SK-N-SH treated with all-trans-retinoic acid at 6 μM for 48 hours (cell line): Measurements from ENCODE around the gene CDK1.

ENCODE experiments used
- ATAC-seq: fragments of 200-7000 bp; cut with Tn5 transposase; 3 replicates; pipeline ENCODE4 v1.9.1; 2020; ENCODE audit warnings: mild to moderate bottlenecking, moderate library complexity
- ARNTL ChIP-seq: fragments of 450-650 bp; formaldehyde crosslinking; IDR thresholded peaks from 2 replicates; pipeline ENCODE4 v1.5.0; 2020; ENCODE audit warnings: low read depth, mild to moderate bottlenecking, moderate library complexity, borderline replicate concordance
- BACH2 ChIP-seq: fragments of 250-450 bp; sonication (Bioruptor Pico); IDR thresholded peaks from 2 replicates; pipeline ENCODE4 v1.9.0; 2021; ENCODE audit warnings: mild to moderate bottlenecking, borderline replicate concordance
- CREB5 ChIP-seq: fragments of 250-450 bp; sonication (Bioruptor Pico); IDR thresholded peaks from 2 replicates; pipeline ENCODE4 v1.5.1; 2020; ENCODE audit warnings: low read depth, mild to moderate bottlenecking, moderate library complexity
- CSDC2 ChIP-seq: fragments of 250-450 bp; sonication (Bioruptor Pico); IDR thresholded peaks from 2 replicates; pipeline ENCODE4 v1.5.0; 2020; ENCODE audit warnings: mild to moderate bottlenecking, moderate library complexity
- ISL1 ChIP-seq: fragments of 250-450 bp; sonication (Bioruptor Pico); IDR thresholded peaks from 2 replicates; pipeline ENCODE4 v2.1.2; 2022; ENCODE audit warnings: mild to moderate bottlenecking, moderate library complexity
- OSR1 ChIP-seq: fragments of 250-450 bp; sonication (Bioruptor Pico); IDR thresholded peaks from 2 replicates; pipeline ENCODE4 v1.8.0; 2022; ENCODE audit warnings: moderate library complexity, mild to moderate bottlenecking, inconsistent platforms
- PATZ1 ChIP-seq: fragments of 250-450 bp; sonication (Bioruptor Pico); IDR thresholded peaks from 2 replicates; pipeline ENCODE4 v1.8.0; 2020; ENCODE audit warnings: mild to moderate bottlenecking, moderate library complexity, borderline replicate concordance
- POU6F1 ChIP-seq: fragments of 250-450 bp; sonication (Bioruptor Pico); IDR thresholded peaks from 2 replicates; pipeline ENCODE4 v1.8.0; 2021; ENCODE audit warnings: low read depth, mild to moderate bottlenecking, moderate library complexity, borderline replicate concordance
- PPARA ChIP-seq: fragments of 250-450 bp; sonication (Bioruptor Pico); IDR thresholded peaks from 2 replicates; pipeline ENCODE4 v1.5.0; 2020; ENCODE audit warnings: mild to moderate bottlenecking, borderline replicate concordance
- RARB ChIP-seq: fragments of 250-450 bp; sonication (Bioruptor Pico); IDR thresholded peaks from 2 replicates; pipeline ENCODE4 v1.8.0; 2021; ENCODE audit warnings: mild to moderate bottlenecking, moderate library complexity
- SNAI2 ChIP-seq: fragments of 250-450 bp; sonication (Bioruptor Pico); IDR thresholded peaks from 2 replicates; pipeline ENCODE4 v1.5.0; 2020; ENCODE audit warnings: mild to moderate bottlenecking, moderate library complexity
- TCF4 ChIP-seq: fragments of 250-450 bp; sonication (Bioruptor Pico); IDR thresholded peaks from 2 replicates; pipeline ENCODE4 v1.8.0; 2021; ENCODE audit warnings: mild to moderate bottlenecking, moderate library complexity, borderline replicate concordance
- TOX ChIP-seq: fragments of 250-450 bp; sonication (Bioruptor Pico); IDR thresholded peaks from 2 replicates; pipeline ENCODE4 v1.8.0; 2021; ENCODE audit warnings: mild to moderate bottlenecking, moderate library complexity, borderline replicate concordance
- TSHZ2 ChIP-seq: fragments of 250-450 bp; sonication (Bioruptor Pico); IDR thresholded peaks from 2 replicates; pipeline ENCODE4 v1.5.0; 2020; ENCODE audit warnings: mild to moderate bottlenecking, moderate library complexity
- ZFP30 ChIP-seq: fragments of 450-650 bp; formaldehyde crosslinking; IDR thresholded peaks from 2 replicates; pipeline ENCODE4 v1.5.0; 2022; ENCODE audit warnings: mild to moderate bottlenecking, moderate library complexity
- ZNF70 ChIP-seq: fragments of 450-650 bp; formaldehyde crosslinking; IDR thresholded peaks from 2 replicates; pipeline ENCODE4 v1.5.0; 2020; ENCODE audit warnings: mild to moderate bottlenecking, moderate library complexity
- ZNF8 ChIP-seq: fragments of 450-650 bp; formaldehyde crosslinking; IDR thresholded peaks from 2 replicates; pipeline ENCODE4 v1.5.0; 2020; ENCODE audit warnings: mild to moderate bottlenecking, moderate library complexity

The CDK1 gene

GRCh38 chr10:60797200-60797599 is 18.9 kb downstream of the CDK1 start (continued):
- TF ChIP-seq TSHZ2 (CRISPR knock-in tag) (no peak), ZNF8 (CRISPR knock-in tag) (no peak), OSR1 (CRISPR knock-in tag) (no peak), BACH2 (CRISPR knock-in tag) (no peak), PATZ1 (CRISPR knock-in tag) (no peak)

- TF ChIP-seq PPARA (CRISPR knock-in tag): no peak
- TF ChIP-seq ZFP30 (CRISPR knock-in tag): no peak
- TF ChIP-seq ZNF70 (CRISPR knock-in tag): no peak
- no peak for TF ChIP-seq OSR1 (CRISPR knock-in tag)
- no peak for TF ChIP-seq POU6F1 (CRISPR knock-in tag)
- TF ChIP-seq CREB5 (CRISPR knock-in tag): no peak
- TF ChIP-seq ARNTL (CRISPR knock-in tag): no peak
- no peak for TF ChIP-seq CSDC2 (CRISPR knock-in tag)
- no peak for TF ChIP-seq TCF4 (CRISPR knock-in tag)
- no peak for TF ChIP-seq ISL1 (CRISPR knock-in tag)
- no peak for TF ChIP-seq SNAI2 (CRISPR knock-in tag)
- TF ChIP-seq RARB (CRISPR knock-in tag): no peak
- TF ChIP-seq TOX: no peak
- TF ChIP-seq, all 23 proteins: peak for 0
- no peak for ATAC-seq
Observed at GRCh38 chr10:60798031-60798430, 19.8 kb downstream of the CDK1 start.

- TF ChIP-seq PPARA (CRISPR knock-in tag) (no peak), ARNTL (CRISPR knock-in tag) (no peak), PATZ1 (CRISPR knock-in tag) (no peak), BACH2 (CRISPR knock-in tag) (no peak), ZFP30 (CRISPR knock-in tag) (no peak), ZNF70 (CRISPR knock-in tag) (no peak), POU6F1 (CRISPR knock-in tag) (no peak)
- no peak for ATAC-seq
Observed at GRCh38 chr10:60798870-60799269, 20.6 kb downstream of the CDK1 start.
